Naive B cell (primary cell): Measurements from ENCODE around the gene SUSD6. TPM values are rescaled to one million over a fixed set of nuclear protein-coding genes. Genes with fewer than 3 reads are reported as not detected.

Experiments used
- ATAC-seq, 2 donors: fragments of 150-1000 bp; cut with Tn5 transposase; 2 replicates each; pipeline ENCODE4 v1.10.0; 2021; ENCODE audit warnings: low read depth in 2 of 2, mild to moderate bottlenecking in 2 of 2, moderate library complexity in 2 of 2
- DNase-seq: peaks from one replicate; pipeline ENCODE4 v3.0.0; 2022
- H3K27ac Mint-ChIP-seq, 6 donors: one replicate each; pipeline ENCODE4 v1.8.0; 2020 to 2022; ENCODE audit warnings: mild to moderate bottlenecking in 6 of 6, mixed read lengths in 6 of 6, moderate library complexity in 5 of 6, inconsistent platforms in 2 of 6
- H3K27me3 Mint-ChIP-seq, 3 donors: one replicate each; pipeline ENCODE4 v1.8.0; 2021 to 2022; ENCODE audit warnings: mixed read lengths in 3 of 3, mild to moderate bottlenecking in 1 of 3
- H3K36me3 Mint-ChIP-seq, 2 donors: one replicate each; pipeline ENCODE4 v1.8.0; 2020 to 2022; ENCODE audit warnings: mixed read lengths in 2 of 2, inconsistent platforms in 1 of 2, mild to moderate bottlenecking in 1 of 2
- H3K4me1 Mint-ChIP-seq, 3 donors: one replicate each; pipeline ENCODE4 v1.8.0; 2020 to 2022; ENCODE audit warnings: mixed read lengths in 3 of 3, inconsistent platforms in 1 of 3, mild to moderate bottlenecking in 1 of 3, moderate library complexity in 1 of 3
- H3K4me3 Mint-ChIP-seq, 8 donors: one replicate each; pipeline ENCODE4 v1.8.0; 2020 to 2022; ENCODE audit warnings: mild to moderate bottlenecking in 8 of 8, mixed read lengths in 8 of 8, moderate library complexity in 8 of 8, inconsistent platforms in 2 of 8
- H3K9me3 Mint-ChIP-seq, 7 donors: one replicate each; pipeline ENCODE4 v1.8.0; 2020 to 2022; ENCODE audit warnings: mixed read lengths in 7 of 7, mild to moderate bottlenecking in 5 of 7, inconsistent platforms in 2 of 7, moderate library complexity in 1 of 7
- polyA plus RNA-seq, 6 donors: library from polyadenylated mRNA; unstranded; fragments of 300-500 nt; fragmentation: Illumina TruSeq; gene quantifications; one replicate each; pipeline ENCODE4 v1.2.3, GENCODE V29; 2021; ENCODE audit warnings: low read depth in 6 of 6

Gene SUSD6, protein sequence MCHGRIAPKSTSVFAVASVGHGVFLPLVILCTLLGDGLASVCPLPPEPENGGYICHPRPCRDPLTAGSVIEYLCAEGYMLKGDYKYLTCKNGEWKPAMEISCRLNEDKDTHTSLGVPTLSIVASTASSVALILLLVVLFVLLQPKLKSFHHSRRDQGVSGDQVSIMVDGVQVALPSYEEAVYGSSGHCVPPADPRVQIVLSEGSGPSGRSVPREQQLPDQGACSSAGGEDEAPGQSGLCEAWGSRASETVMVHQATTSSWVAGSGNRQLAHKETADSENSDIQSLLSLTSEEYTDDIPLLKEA
- 10 to 100 TPM; 16.1 to 22.8 (median 19.4) TPM for polyA plus RNA-seq

DNA sequence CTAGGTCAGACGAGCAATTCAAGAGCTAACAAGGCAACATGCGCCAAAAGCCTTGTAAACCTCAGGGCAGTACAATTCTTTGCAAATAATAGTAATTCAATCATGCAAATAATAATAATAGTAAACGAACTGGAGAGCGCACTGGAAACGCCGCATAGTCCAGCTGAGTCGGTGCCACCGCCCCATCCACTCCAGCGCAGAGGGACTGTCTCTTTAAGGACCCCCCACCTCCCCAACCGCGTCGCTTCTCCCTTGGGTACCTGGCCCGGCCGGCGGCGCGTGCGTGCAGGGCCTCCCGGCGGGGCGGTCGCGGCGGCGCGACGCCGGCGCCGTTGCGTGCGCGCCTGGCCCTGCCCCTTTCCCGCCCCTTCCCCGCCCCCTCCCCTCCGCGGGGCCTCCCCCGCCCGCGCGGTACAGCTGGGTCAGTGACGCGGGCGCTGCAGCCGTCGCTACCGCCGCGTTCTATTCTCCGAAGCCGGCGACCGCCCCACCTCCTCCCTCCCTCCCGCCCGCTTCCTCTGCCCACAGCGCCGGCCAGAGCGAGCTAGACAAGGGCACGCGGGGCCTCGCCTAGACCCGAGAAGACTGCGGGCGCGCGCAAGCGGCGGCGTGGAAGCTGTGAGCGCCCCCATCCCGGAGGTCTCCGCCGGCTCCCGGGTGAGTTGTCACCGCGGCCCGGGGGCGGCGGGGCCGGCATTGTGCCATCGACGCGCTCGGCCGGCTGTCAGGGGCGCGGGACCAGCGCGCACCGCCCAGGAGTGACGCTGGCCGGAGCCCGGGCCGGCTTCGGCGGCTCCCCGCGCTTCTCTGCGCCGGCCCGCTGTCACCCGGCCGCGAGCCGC lies at the start of gene SUSD6:
Gene SUSD6, plus strand, starts transcription at position 425 of the 842 bp plus-strand sequence. CDS start 46,997 bp downstream, outside the sequence.
- Mint-ChIP-seq H3K4me3 (peak within 1 kb of the TSS; percentile 74 to 96 (median 94)), H3K4me1 (peaks cover 44 to 59% (median 56%) of the 10 kb centered on the region in 3 donors), H3K36me3 (no peaks in the 10 kb centered on the region), H3K27me3 (no peaks in the 10 kb centered on the region), H3K9me3 (no peaks in the 10 kb centered on the region), H3K27ac (peak within 1 kb of the TSS; percentile 96 to 100 (median 98))
- peak; percentile 88 for DNase-seq
- peak; percentile 56 to 62 for ATAC-seq

DNA sequence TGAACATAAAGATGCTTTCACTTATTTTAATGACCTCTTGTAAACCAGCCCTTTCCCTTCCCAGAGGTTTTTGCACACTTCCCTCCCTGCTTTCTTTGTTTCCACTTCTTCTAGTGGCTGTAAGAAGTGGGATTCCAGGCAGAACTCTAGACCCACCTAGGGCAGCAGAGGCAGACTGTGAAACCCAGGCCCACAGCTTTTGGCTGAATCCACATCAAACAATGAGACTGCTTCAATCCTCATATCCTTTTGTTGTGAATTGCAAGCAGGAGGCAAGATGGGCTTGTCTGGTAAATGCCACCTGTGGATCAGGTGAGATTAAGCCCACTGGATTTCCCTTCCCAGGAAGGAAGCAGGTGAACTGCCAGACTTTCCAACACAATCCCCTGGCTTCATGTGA lies 49.5 kb upstream of the SUSD6 start:
- Mint-ChIP-seq H3K36me3 (peaks cover 5 to 11% of the 10 kb centered on the region in 2 donors), H3K27ac (no peak overlapping the region), H3K27me3 (peaks cover 56 to 92% (median 86%) of the 10 kb centered on the region in 3 donors), H3K4me1 (no peaks in the 10 kb centered on the region), H3K4me3 (no peak overlapping the region), H3K9me3 (no peaks in the 10 kb centered on the region)
- no peak for ATAC-seq
- DNase-seq, result no peak

DNA sequence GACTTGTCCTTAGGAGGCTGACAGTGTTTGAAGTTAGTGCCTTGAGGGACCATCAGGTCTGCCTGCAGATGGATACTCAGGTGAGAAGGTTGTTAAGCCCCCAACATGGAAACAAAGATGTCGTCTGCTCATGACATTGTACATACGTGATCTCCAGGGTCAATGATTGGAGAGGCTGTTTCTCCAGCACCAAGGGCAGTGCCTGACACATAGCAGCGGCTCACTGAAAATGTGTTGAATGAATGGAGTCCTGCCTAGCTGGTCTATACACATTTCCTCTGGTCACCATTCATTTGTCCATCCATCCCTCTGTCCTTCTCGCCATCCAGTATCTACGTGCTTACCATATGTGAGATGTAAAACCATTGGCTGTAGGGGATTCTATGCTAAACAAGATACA lies 43.8 kb upstream of the SUSD6 start:
- DNase-seq (no peak), ATAC-seq (no peak)
- Mint-ChIP-seq H3K4me1 (peaks cover 0 to 2% (median 0%) of the 10 kb centered on the region in 3 donors), H3K27me3 (peaks cover 65 to 91% (median 76%) of the 10 kb centered on the region in 3 donors), H3K27ac (no peak overlapping the region), H3K36me3 (no peaks in the 10 kb centered on the region), H3K4me3 (no peak overlapping the region), H3K9me3 (no peaks in the 10 kb centered on the region)

DNA sequence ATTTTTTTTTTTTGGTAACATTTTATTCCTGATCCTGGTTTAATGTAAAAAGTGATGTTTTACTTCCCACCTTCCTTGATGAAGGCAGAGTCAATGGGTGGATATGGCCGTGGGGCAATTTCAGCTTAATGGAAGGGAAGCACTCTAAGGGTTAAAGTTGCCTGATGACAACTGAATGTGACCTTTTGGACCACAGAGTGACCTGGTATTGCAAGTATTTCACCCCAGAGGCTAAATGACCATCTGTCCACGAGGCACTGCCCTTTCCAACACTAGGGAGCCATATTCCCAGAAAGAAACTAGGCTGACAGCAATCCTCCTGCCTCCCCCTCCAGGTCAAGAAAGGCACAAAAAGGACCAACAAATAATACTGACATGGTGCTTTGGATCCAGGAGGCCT lies 41.5 kb upstream of the SUSD6 start:
- no peak for ATAC-seq
- Mint-ChIP-seq H3K27ac (no peak overlapping the region), H3K4me1 (peaks cover 9 to 14% (median 12%) of the 10 kb centered on the region in 3 donors), H3K9me3 (no peaks in the 10 kb centered on the region), H3K27me3 (peaks cover 64 to 90% (median 73%) of the 10 kb centered on the region in 3 donors), H3K36me3 (no peaks in the 10 kb centered on the region), H3K4me3 (peak overlapping the region in 1 of 8 donors; percentile 50)
- no peak for DNase-seq

DNA sequence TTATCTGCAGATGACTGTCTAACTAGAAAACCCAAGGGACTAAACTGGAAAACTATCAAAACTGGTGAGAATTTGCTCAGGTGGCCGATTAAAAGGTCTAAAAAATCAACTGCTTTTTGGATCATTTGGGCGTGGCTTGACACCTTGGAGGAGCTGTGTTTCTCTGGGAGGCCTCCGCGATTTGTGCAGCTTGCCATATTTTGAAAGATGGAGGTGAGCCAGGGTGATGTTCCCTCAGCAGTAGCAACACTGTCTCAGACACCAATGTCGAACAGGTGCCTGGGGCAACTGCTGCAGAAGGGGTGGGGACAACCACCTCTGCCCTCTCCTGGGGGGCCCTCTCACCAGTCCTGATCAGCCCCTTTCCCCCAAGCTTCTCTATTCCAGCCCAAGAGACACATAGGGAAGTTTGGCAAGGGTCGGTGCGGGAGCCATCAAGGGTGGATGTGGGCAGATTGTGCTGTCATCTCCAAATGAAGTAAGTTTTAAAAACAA lies 40.5 kb upstream of the SUSD6 start:
- H3K4me3 Mint-ChIP-seq, result peak overlapping the region in 7 of 8 donors; percentile 0 to 75 (median 55)
- H3K4me1 Mint-ChIP-seq, result peaks cover 9 to 15% (median 12%) of the 10 kb centered on the region in 3 donors
- peaks cover 60 to 87% (median 72%) of the 10 kb centered on the region in 3 donors for H3K27me3 Mint-ChIP-seq
- H3K9me3 Mint-ChIP-seq, result no peaks in the 10 kb centered on the region
- no peak for DNase-seq
- no peak overlapping the region for H3K27ac Mint-ChIP-seq
- H3K36me3 Mint-ChIP-seq, result no peaks in the 10 kb centered on the region
- no peak for ATAC-seq

DNA sequence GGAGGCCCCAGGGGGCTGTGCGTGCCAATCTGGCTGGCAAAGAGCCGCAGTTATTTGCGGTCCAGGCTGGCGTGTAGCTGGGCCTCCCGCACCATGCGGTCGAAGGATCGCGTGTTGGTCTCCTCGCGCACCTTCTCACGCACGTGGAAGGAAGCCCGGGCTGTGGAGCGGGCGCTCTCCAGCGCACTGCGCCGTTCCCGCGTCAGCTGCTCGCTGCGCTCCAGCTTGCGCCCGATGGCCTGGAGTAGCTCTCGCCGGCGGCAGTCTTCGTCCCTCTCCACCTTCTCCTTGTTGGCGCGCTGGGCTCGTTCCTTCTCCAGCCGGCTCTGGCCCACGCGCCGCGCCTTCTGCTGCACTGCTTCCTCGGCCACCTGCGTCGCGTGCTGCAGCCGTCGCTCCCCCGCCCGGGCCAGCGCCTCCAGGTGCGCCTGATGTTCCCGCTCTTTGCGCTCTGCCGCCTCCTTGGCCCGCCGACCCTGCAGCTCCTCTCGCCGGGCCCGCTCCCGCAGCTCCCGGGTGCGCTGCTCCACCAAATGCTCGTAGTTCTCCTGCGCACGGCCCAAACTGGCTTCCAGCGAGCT lies 39.9 kb upstream of the SUSD6 start:
- Mint-ChIP-seq H3K36me3 (no peaks in the 10 kb centered on the region), H3K27ac (no peak overlapping the region), H3K4me3 (peak overlapping the region in 3 of 8 donors; percentile 15 to 58 (median 49)), H3K4me1 (peaks cover 9 to 15% (median 12%) of the 10 kb centered on the region in 3 donors), H3K27me3 (peaks cover 59 to 87% (median 72%) of the 10 kb centered on the region in 3 donors), H3K9me3 (no peaks in the 10 kb centered on the region)
- ATAC-seq (no peak), DNase-seq (no peak)

DNA sequence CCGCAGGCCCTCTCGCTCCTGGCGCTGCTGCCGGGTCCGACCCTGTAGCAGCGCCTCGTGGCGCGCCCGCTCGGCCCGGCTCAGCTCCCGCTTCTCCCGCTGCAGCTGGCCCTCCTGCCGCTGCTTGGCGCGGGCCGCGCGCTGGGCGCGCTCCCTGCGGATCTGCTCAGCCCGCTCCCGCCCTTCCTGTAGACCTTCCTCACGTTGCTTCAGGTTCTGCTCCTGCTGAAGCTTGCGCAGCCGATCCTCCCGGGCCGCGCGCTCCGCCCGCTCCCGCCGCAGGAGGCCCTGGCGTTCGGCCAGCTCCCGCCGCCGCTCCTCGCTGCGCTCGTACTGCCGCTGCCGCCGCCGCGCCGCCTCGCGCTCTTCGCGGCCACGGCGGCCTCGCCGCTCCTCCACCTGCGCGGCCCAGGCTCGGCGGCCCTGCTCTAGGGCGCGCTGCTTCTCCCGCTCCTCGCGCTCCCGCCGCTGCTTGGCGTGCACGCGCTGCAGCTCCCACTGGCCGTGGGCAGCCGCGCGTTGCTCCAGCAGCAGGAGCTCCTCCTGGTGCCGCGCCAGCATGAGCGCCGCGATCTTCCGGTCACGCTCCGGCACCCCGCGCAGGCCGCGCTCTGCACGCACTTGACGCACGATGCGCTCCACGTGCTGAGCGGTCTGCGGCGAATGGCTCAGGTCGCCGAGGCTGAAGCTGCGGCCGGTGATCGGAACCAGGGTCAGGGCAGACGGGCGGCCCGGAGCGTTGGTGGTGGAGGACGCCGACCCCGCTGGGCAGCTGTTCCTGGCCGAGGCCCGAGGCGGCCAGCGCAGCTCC lies 39.2 kb upstream of the SUSD6 start:
- Mint-ChIP-seq H3K27me3 (peaks cover 55 to 89% (median 71%) of the 10 kb centered on the region in 3 donors), H3K4me3 (peak overlapping the region in 6 of 8 donors; percentile 32 to 79 (median 52)), H3K9me3 (no peaks in the 10 kb centered on the region), H3K27ac (no peak overlapping the region), H3K36me3 (no peaks in the 10 kb centered on the region), H3K4me1 (peaks cover 9 to 15% (median 12%) of the 10 kb centered on the region in 3 donors)
- DNase-seq (no peak), ATAC-seq (peak in 1 of 2 donors; percentile 9)

DNA sequence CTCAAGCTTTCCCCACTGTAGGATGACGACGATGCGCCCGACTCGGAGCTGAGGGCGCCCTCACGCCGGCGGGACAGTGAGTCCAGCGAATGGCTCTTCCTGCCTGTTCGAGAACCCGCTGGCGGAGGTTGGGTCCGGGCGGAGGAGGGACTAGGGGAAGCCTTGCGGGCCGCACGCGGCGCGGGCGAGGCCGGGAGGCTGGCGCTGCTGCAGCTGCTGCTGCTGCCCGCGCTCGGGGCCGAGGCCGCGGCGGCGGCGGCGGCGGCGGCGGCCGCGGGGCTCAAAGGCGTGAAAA lies 38.6 kb upstream of the SUSD6 start:
- H3K4me3 Mint-ChIP-seq, result peak overlapping the region in 4 of 8 donors; percentile 32 to 79 (median 57)
- H3K4me1 Mint-ChIP-seq, result peaks cover 9 to 15% (median 12%) of the 10 kb centered on the region in 3 donors
- ATAC-seq (no peak), DNase-seq (no peak)
- H3K9me3 Mint-ChIP-seq, result no peaks in the 10 kb centered on the region
- no peak overlapping the region for H3K27ac Mint-ChIP-seq
- no peaks in the 10 kb centered on the region for H3K36me3 Mint-ChIP-seq
- H3K27me3 Mint-ChIP-seq, result peaks cover 50 to 85% (median 67%) of the 10 kb centered on the region in 3 donors

DNA sequence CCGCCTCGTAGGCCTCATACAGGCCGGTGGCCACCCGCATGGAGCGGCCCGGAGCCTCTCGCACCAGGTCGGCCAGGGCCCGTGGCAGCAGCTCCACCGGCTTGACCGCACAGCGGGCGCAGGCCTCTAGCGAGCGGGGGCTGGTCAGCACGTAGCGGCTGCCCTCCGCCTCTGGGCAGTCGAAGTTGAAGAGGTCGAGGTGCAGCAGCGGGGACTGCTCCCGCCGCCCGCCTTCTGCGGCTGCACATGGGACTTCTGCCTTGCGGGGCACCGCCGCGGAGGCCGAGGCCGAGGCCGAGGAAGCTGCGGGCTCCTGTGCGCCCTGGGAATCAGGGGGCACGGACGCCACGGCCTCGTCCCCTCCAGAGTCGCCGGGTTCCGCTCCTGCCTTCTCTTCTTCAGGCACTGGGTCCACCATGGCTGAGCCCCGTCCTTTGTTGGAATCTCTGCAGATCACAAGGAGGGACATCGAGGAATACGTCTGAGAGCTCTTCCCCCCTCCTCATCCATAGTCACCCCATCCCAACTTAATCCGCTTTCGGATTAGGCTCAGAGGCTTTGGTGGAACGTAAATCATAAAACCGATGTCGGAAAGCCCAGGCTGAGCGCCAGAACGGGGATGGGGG lies 38.1 kb upstream of the SUSD6 start:
- Mint-ChIP-seq H3K27ac (no peak overlapping the region), H3K4me3 (peak overlapping the region; percentile 25 to 94 (median 86)), H3K27me3 (peaks cover 47 to 80% (median 61%) of the 10 kb centered on the region in 3 donors), H3K36me3 (no peaks in the 10 kb centered on the region), H3K4me1 (peaks cover 9 to 15% (median 12%) of the 10 kb centered on the region in 3 donors), H3K9me3 (no peaks in the 10 kb centered on the region)
- no peak for ATAC-seq
- no peak for DNase-seq

DNA sequence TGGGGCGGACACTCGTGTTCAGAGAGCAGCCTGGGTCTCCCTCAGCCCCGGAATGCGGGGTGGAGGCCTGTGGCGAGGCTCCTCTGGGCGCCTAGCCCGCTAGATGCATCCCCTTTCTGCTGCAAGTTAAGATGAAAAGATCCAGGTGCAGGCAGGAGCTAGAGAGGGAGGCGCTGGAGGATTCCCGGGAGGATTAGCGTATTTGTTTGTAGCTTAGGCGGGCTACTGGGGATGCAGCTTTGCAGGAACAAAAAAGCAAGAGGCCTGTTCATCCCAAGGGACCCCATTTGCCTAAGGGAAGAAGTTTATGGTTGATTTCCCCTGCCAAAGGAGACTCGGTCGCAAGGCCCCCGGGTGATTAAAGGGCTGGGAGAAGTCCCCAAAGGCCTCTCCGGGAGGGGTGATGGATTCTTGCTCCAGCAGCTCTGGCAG lies 37.5 kb upstream of the SUSD6 start:
- Mint-ChIP-seq H3K27ac (no peak overlapping the region), H3K4me3 (peak overlapping the region; percentile 25 to 94 (median 88)), H3K4me1 (peaks cover 9 to 15% (median 12%) of the 10 kb centered on the region in 3 donors), H3K9me3 (no peaks in the 10 kb centered on the region), H3K36me3 (no peaks in the 10 kb centered on the region), H3K27me3 (peaks cover 46 to 75% (median 56%) of the 10 kb centered on the region in 3 donors)
- ATAC-seq (no peak), DNase-seq (no peak)

DNA sequence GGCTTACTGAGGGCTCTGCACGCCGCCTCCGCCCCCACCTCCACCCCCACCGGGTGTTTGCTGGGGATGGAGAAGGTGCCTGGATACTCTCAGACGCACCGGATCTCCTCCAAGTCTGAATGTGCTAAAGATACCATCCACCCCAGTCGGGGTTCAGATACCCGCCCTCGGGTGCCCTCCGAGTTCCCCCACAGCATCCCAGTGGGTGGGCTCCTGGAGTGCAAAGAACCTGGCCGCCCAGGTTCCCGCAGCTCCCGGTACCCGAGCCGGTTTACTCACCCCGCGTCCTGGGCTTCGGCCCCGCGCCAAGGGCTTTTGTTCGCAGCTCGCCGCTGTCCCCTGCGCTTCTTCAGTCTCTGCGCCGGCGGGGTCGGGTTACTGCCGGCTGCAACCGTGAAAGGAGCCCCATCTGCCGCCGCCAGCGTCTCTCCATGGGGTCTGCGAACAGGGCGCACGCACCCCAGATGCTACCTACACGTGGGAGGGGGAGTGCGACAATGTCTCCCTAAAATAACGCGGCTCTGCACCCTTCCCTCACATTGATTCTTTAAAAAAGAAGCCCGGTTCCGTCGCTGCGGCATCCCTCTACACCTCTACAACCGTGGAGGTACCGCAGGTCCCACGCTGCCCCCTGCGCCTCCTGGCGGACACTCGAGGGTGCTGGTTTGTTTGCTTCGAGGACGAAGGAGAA lies 37.0 kb upstream of the SUSD6 start, which contains the start of gene CCDC177:
Gene CCDC177, minus strand, starts transcription at position 609 of the 691 bp plus-strand sequence. CDS start 1,249 bp downstream, outside the sequence.
- DNase-seq (peak; percentile 61), ATAC-seq (peak; percentile 83 to 84)
- H3K9me3 Mint-ChIP-seq, result no peaks in the 10 kb centered on the region
- H3K4me3 Mint-ChIP-seq, result peak within 1 kb of the TSS; percentile 63 to 94 (median 90)
- peaks cover 40 to 69% (median 51%) of the 10 kb centered on the region in 3 donors for H3K27me3 Mint-ChIP-seq
- peak within 1 kb of the TSS in 1 of 6 donors; percentile 91 for H3K27ac Mint-ChIP-seq
- H3K36me3 Mint-ChIP-seq, result no peaks in the 10 kb centered on the region
- H3K4me1 Mint-ChIP-seq, result peaks cover 9 to 15% (median 12%) of the 10 kb centered on the region in 3 donors
